Keratinocyte (primary cell): ENCODE data around the gene PYGO1. TPM values are rescaled to one million over a fixed set of nuclear protein-coding genes. Genes with fewer than 3 reads are reported as not detected.

Experiments used
- DNase-seq: peaks from one replicate; pipeline ENCODE4 v3.0.0-alpha.2; 2011; ENCODE audit warnings: low read depth, missing footprints, low spot score
- FAIRE-seq: peaks from 2 replicates; lab custom pipeline; 2011; peaks lifted over from hg19 to GRCh38; lab: Jason Lieb, UNC
- H2AFZ ChIP-seq: 2 replicates; pipeline ENCODE4 v1.6.0; 2012; ENCODE audit warnings: low read length, control low read depth, inconsistent platforms; ENCODE audit not compliant: control insufficient read depth
- H3K27ac ChIP-seq: 2 replicates; pipeline ENCODE4 v1.5.1; 2011; ENCODE audit warnings: low read length; ENCODE audit not compliant: control insufficient read depth, insufficient read depth
- H3K27me3 ChIP-seq: 3 replicates; pipeline ENCODE4 v1.6.0; 2011; ENCODE audit warnings: low read length; ENCODE audit not compliant: control insufficient read depth, insufficient read depth; ENCODE audit errors: extremely low read depth
- H3K36me3 ChIP-seq, 2 experiments: 2 replicates in 1 of 2; 3 replicates in 1 of 2; pipeline ENCODE4 v1.5.1; 2011; ENCODE audit warnings: low read length in 2 of 2, mild to moderate bottlenecking in 1 of 2; ENCODE audit not compliant: control insufficient read depth in 2 of 2, insufficient read depth in 2 of 2; ENCODE audit errors: extremely low read depth in 1 of 2
- H3K4me1 ChIP-seq: 3 replicates; pipeline ENCODE4 v1.5.1; 2011; ENCODE audit warnings: low read length; ENCODE audit not compliant: control insufficient read depth, insufficient read depth; ENCODE audit errors: extremely low read depth
- H3K4me2 ChIP-seq: 3 replicates; pipeline ENCODE4 v1.6.0; 2011; ENCODE audit warnings: low read depth, low read length; ENCODE audit not compliant: control insufficient read depth, insufficient read depth; ENCODE audit errors: extremely low read depth
- H3K4me3 ChIP-seq, 3 experiments: fragments of 200-600 bp in 1 of 3; sonication (generic) in 1 of 3; 2 replicates in 2 of 3; 3 replicates in 1 of 3; pipeline ENCODE4 v1.5.1; 2011 to 2016; ENCODE audit warnings: low read length in 3 of 3, mild to moderate bottlenecking in 3 of 3, control low read depth in 2 of 3, inconsistent platforms in 1 of 3, low read depth in 1 of 3, mixed read lengths in 1 of 3, mixed run types in 1 of 3, moderate library complexity in 1 of 3; ENCODE audit not compliant: control insufficient read depth in 2 of 3, insufficient read depth in 2 of 3; ENCODE audit errors: extremely low read depth in 1 of 3
- H3K79me2 ChIP-seq: 2 replicates; pipeline ENCODE4 v1.6.0; 2012; ENCODE audit warnings: low read length; ENCODE audit not compliant: control insufficient read depth, insufficient read depth
- H3K9ac ChIP-seq: 3 replicates; pipeline ENCODE4 v1.6.0; 2011; ENCODE audit warnings: low read length; ENCODE audit not compliant: control insufficient read depth, insufficient read depth; ENCODE audit errors: extremely low read depth
- H3K9me1 ChIP-seq: 3 replicates; pipeline ENCODE4 v1.6.0; 2011; ENCODE audit warnings: low read length; ENCODE audit not compliant: control insufficient read depth, insufficient read depth; ENCODE audit errors: extremely low read depth
- H3K9me3 ChIP-seq: 2 replicates; pipeline ENCODE4 v1.5.1; 2012; ENCODE audit warnings: low read depth, low read length; ENCODE audit not compliant: control insufficient read depth
- H4K20me1 ChIP-seq: 3 replicates; pipeline ENCODE4 v1.6.0; 2011; ENCODE audit warnings: low read length; ENCODE audit not compliant: control insufficient read depth, insufficient read depth; ENCODE audit errors: extremely low read depth
- CTCF ChIP-seq, 3 experiments: IDR thresholded peaks in 1 of 3; conservative IDR thresholded peaks in 1 of 3; optimal IDR thresholded peaks in 1 of 3; 2 replicates in 2 of 3; 3 replicates in 1 of 3; pipeline versions ENCODE3 to v1.5.1; 2011; ENCODE audit warnings: low read length in 3 of 3, mild to moderate bottlenecking in 3 of 3, moderate library complexity in 2 of 3, control low read depth in 1 of 3, inconsistent platforms in 1 of 3; ENCODE audit not compliant: insufficient read depth in 2 of 3; ENCODE audit errors: extremely low read depth in 1 of 3
- EZH2 ChIP-seq: IDR thresholded peaks from one replicate; pipeline ENCODE4 v1.6.1; 2012; ENCODE audit warnings: inconsistent platforms, mild to moderate bottlenecking, low read length, moderate library complexity
- dilution Hi-C: fragments of 300-500 bp; cut with MboI; formaldehyde crosslinking; loops from one replicate; pipeline ENCODE4 v1.7.0; 2020; ENCODE audit warnings: low sequenced_read_pairs; ENCODE audit not compliant: extremely low pct_ligation_motif_present
- polyA plus RNA-seq, 5 experiments: library from polyadenylated mRNA; depleted of rRNA in 3 of 5; stranded (reverse) in 3 of 5; stranded (forward) in 1 of 5; unstranded in 1 of 5; fragments of >200 nt; gene quantifications; 1 replicate in 1 of 5; 2 replicates in 3 of 5; 3 replicates in 1 of 5; pipeline versions ENCODE4 v1.2.1 to v1.2.3, GENCODE V29; 2011 to 2012; ENCODE audit warnings: missing spikeins in 2 of 5, low read depth in 1 of 5, low replicate concordance in 1 of 5

PYGO1 gene
- polyA plus RNA-seq, 1 donor (not counting 4 experiments of a cell fraction or from before 2014, with no cell fraction given) = 2.2 TPM

GRCh38 chr15:55586808-55587207 lies 1.3 kb downstream of the PYGO1 start:
- H3K4me3 ChIP-seq = no peak overlapping the region
- H4K20me1 ChIP-seq = no peaks in the 10 kb centered on the region
- H3K9me3 ChIP-seq = no peaks in the 10 kb centered on the region
- dilution Hi-C loops = no loop called here
- no peak overlapping the region for H3K4me2 ChIP-seq
- no peaks in the 10 kb centered on the region for H3K4me1 ChIP-seq
- no peak overlapping the region for H2AFZ ChIP-seq
- H3K79me2 ChIP-seq = no peaks in the 10 kb centered on the region
- H3K9me1 ChIP-seq = no peaks in the 10 kb centered on the region
- H3K36me3 ChIP-seq = no peaks in the 10 kb centered on the region
- peaks cover 8% of the 10 kb centered on the region for H3K27me3 ChIP-seq
- DNase-seq (no peak), FAIRE-seq (no peak)
- TF ChIP-seq EZH2 = no peak
- TF ChIP-seq CTCF (optimal IDR thresholded peaks at IDR 0.05 in 1 of 3, IDR thresholded peaks at IDR 0.05 in 1 of 3, conservative IDR thresholded peaks at IDR 0.05 in 1 of 3; ENCODE audit: extremely low read depth in 1 of 3, insufficient read depth in 2 of 3, low read length in 3 of 3) = no peak
- no peak overlapping the region for H3K9ac ChIP-seq
- no peak overlapping the region for H3K27ac ChIP-seq

- FAIRE-seq (no peak), DNase-seq (no peak)
- Histone ChIP-seq H3K79me2 (no peaks in the 10 kb centered on the region), H3K9me3 (no peaks in the 10 kb centered on the region), H3K9me1 (no peaks in the 10 kb centered on the region), H3K27ac (no peak overlapping the region), H3K9ac (no peak overlapping the region), H4K20me1 (no peaks in the 10 kb centered on the region), H3K27me3 (no peaks in the 10 kb centered on the region), H3K36me3 (no peaks in the 10 kb centered on the region), H3K4me1 (no peaks in the 10 kb centered on the region), H2AFZ (no peak overlapping the region), H3K4me2 (no peak overlapping the region), H3K4me3 (no peak overlapping the region)
- dilution Hi-C loops = no loop called here
- TF ChIP-seq EZH2 = no peak
- no peak for TF ChIP-seq CTCF (optimal IDR thresholded peaks at IDR 0.05 in 1 of 3, IDR thresholded peaks at IDR 0.05 in 1 of 3, conservative IDR thresholded peaks at IDR 0.05 in 1 of 3; ENCODE audit: extremely low read depth in 1 of 3, insufficient read depth in 2 of 3, low read length in 3 of 3)
These were observed 11.2 kb downstream of the PYGO1 start for GRCh38 chr15:55576943-55577342.
